AML-193 (cell line): ENCODE data around the gene RASL10A.

Source experiments
- DNase-seq, 2 experiments: peaks; one replicate each; lab custom pipeline; 2025; lab: John Stamatoyannopoulos, UW

The RASL10A gene

DNA sequence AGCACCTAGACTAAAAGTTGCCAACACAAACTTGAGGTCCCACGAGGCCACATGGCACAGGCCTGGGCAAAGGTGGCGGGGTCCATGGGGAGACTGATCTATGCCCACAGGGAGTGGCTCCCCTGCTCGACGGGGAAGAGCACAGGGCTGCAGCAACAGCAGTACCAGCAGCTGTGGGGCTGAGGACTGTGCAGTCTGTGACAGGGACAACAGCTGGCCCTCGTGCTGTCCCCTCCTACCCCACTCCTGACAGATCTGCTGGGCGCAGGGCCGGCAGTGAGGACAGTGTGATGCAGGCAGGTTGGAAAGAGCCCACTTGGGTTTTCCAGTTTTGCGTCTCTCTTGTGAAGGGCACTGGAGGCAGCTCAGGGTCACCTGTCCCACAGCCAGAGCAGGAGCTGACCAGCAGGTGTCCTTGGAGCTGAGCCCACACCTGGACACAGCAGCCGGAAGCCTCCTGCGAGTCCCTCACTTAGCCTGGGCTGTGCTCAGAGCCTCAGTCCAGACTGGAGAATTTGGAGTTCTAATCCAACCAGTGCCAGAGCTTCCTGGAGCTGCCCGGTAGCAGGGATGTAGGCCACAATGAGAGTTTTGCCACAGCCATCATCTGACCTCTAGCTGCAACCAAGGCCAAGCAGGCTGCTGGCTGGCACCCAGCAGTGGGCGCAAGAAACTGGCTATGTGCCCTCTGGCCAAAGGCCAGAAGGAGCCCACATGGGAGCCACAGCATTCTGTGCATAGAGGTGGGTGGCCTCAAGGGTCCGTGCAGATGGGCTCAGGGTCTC lies 12.6 kb downstream of the RASL10A start:
- DNase-seq, result no peak

GRCh38 chr22:29302402-29302680 lies 13.2 kb downstream of the RASL10A start:
- DNase-seq, result no peak

- no peak for DNase-seq
Observed at GRCh38 chr22:29301716-29302401, 13.6 kb downstream of the RASL10A start.

DNA sequence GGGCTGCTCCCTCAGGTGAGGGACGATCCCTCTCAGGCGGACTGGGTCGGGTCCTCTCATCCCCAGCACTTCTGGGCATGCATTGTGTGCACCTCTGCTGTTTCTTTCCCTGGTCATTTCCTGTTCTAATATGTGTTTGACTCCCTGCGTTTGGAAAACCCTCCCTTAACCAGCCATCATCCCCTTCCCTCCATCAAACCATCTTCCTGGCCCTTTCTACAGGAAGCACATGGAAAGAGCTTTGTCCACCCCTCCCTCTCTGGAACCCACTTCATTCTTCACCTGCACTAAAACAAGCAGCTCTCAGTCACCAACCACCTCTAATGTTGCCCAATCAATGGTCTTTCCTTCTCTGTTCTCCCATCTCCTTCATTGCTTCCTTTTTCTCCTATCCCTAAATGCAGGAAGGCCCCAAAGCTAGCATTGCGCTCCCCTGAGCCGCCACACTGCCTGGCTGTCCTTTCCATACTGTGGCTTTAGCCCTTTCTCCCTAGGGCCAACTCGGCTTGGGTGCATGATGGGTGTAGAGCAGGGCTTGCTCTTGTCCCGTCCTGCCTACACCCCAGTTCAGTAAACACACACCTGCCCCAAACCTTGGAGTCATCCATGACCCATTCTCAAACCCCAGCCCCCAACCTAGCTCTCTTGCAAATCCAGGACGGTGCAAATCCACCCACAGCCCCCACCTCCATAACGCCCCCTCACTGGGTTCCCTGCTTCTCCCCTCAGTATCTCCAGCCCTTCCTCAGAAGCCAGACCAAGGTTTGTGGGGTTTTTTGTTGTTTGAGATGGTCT lies 14.5 kb downstream of the RASL10A start:
- DNase-seq, result no peak

DNA sequence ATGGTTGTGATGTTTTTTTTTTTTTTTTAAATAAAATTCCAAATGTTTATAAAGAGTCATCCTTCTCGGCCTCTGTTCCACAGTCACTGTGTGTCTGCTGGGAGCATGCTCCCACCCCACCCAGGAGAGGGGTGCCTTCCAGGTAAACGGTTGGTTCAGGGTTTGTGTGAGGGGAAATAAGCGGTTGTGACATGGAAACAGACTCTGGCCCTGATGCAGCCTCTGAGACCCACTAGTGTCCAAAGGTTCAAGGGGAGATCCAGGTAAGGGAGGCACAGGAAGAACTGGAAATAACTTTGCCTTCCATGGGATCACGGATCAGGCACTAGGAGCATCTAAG lies 15.1 kb downstream of the RASL10A start:
- DNase-seq, result no peak

- DNase-seq, result no peak
Observed at GRCh38 chr22:29299136-29299900, 16.2 kb downstream of the RASL10A start.

- no peak for DNase-seq
Observed at GRCh38 chr22:29298641-29299040, 16.9 kb downstream of the RASL10A start.

DNA sequence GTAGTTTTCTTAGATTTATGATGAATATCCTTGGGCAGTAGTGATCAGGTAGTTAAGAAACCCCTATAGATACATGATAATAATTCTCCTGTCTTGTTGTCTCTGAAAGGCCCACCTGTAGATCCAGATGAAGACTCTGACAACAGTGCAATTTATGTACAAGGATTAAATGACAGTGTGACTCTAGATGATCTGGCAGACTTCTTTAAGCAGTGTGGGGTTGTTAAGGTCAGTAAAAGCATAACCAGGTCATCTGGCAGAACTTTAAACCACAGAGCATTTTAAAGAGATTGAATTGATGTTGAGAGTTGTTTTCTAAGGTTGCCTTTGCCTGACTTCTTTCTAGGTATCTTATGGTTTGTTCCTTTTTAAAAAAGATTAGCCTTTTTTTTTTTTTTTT lies 23.1 kb downstream of the RASL10A start:
- no peak for DNase-seq

- DNase-seq, result no peak
Observed at GRCh38 chr22:29291215-29291614, 24.3 kb downstream of the RASL10A start.

DNA sequence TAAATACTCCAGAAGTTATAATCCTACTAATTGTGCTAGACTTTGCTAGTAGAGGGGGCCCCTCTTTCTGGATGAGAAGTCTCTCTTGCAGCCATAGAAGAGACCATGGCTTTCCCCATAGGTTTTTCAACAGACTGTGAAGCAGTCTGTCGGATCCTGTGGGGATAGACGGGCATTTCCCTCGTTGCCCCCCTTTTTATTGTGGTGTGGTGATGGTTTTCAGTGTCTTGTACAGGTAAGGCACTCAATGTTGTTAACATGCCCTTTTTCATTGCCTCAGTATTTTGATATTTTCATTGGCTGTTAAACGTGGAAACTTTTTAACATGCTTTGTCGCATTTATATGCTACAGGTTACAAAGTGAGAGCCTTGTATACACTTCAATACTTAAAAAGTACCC lies 25.4 kb downstream of the RASL10A start:
- DNase-seq, result no peak

GRCh38 chr22:29288837-29289236 lies 26.7 kb downstream of the RASL10A start:
- DNase-seq, result no peak

DNA sequence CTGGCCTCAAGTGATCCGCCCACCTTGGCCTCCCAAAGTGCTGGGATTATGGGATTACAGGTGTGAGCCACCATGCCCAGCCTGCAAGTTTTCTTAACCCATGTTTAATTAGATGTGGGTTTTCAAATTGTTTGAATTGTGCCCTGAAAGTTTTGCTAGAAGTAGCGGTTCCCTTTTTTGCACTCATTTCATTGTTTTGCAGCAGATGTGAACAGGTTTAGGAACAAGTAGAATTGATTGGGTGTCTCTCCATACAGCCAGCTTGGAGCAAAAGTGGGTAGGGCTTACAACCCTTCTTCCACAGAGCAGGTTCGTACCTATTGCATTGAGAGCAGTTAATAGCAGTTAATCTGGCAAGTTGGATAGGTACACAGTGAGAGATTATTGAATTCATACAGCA lies 31.3 kb downstream of the RASL10A start:
- no peak for DNase-seq

DNA sequence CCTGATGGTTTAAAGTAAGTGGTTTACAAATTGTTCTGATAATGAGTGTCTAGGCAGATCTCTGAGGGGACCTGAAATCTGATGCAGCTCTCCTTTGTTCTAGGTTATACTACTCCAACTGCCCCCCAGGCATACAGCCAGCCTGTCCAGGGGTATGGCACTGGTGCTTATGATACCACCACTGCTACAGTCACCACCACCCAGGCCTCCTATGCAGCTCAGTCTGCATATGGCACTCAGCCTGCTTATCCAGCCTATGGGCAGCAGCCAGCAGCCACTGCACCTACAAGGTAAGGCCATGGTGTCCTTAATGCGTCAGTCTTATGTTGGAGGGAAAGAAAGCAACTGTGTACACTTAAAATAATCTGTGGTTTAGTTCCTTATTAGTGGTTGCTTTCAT lies 37.6 kb downstream of the RASL10A start:
- DNase-seq, result no peak

GRCh38 chr22:29275819-29276565 lies 39.5 kb downstream of the RASL10A start:
- no peak for DNase-seq

DNA sequence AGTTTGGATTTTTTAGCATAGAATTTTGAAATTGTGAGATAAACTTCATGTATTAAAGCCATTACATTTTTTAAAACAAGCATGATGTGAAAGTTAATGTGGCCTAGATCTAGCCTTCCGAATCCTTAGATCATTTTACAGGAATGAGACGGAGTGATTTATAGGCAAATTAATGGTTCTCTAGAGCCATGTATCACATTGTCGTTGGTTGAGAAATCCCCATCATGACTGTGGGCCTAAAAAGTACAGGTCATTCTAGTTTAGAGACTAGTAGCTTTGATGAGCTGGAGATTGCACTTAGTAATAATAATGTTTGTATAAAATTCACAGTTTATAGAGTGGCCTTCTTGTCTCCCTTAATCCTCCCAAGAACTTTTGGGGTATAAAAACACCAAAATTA lies 40.3 kb downstream of the RASL10A start:
- no peak for DNase-seq

GRCh38 chr22:29272624-29273023 lies 42.9 kb downstream of the RASL10A start:
- DNase-seq, result no peak

GRCh38 chr22:29270475-29271271 lies 44.8 kb downstream of the RASL10A start:
- DNase-seq, result peak in 1 of 2 experiments; percentile 14

DNA sequence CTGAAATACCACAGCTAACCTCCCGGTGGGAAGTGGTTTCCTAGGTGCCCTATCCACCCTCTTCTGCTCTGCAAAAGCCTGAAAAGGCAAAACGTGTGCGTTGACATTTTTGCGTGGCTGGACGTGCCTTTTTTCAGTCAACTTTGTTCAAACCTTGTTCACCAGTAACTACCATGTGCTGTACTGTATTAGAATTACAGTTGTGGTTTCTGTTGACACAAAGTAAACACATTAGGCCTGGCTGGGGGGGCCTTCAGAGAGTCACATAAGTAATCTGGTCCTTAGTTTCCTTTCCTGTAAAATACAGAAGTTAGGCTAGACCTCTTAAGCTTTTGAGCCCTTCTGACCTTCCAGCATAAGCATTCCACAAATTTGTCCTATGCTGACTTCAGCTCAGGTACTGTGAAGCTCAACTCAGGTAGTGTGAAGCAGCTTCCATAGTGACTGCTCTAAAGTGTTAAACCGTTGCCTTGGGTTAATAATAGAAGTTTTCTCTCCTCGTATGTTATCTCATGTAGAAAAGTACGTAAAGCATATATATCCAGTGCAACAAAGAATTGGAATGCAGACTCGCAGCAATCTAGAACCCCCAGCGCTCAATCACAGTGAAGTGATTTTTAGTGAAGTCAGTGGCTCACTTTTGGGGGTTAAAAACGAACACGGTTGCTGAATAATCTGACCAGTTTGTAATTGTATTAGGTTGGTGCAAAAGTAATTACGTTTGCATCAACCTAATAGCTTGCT lies 45.6 kb downstream of the RASL10A start:
- no peak for DNase-seq

- no peak for DNase-seq
Observed at GRCh38 chr22:29269230-29269604, 46.3 kb downstream of the RASL10A start.
